SKM-1 treated with dmso at 0.1 percent for 144 hours (cell line): ENCODE results near the gene PRKACA.
"Not testable (repeated sequence)": the region's sequence is repeated elsewhere in the genome, so short reads cannot be mapped to it uniquely, and the experiment has no call there.

Source experiments
- DNase-seq: peaks from one replicate; lab custom pipeline; 2025; ENCODE audit not compliant: unreplicated experiment; lab: John Stamatoyannopoulos, UW

The PRKACA gene

GRCh38 chr19:14148751-14149410 is 31.3 kb upstream of the PRKACA start:
- no peak for DNase-seq

GRCh38 chr19:14147797-14148605 is 30.4 kb upstream of the PRKACA start:
- DNase-seq = no peak

GRCh38 chr19:14146789-14147216 is 29.2 kb upstream of the PRKACA start:
- no peak for DNase-seq

- DNase-seq = not testable (repeated sequence)
Measured at GRCh38 chr19:14146169-14146568, 28.6 kb upstream of the PRKACA start.

GRCh38 chr19:14145381-14145780 is 27.8 kb upstream of the PRKACA start:
- DNase-seq = no peak

GRCh38 chr19:14142262-14143190 is 25.0 kb upstream of the PRKACA start:
- no peak for DNase-seq

GRCh38 chr19:14141041-14141440 is 23.5 kb upstream of the PRKACA start:
- no peak for DNase-seq

GRCh38 chr19:14139944-14140343 is 22.4 kb upstream of the PRKACA start:
- DNase-seq = peak; percentile 92

GRCh38 chr19:14138576-14139265 is 21.2 kb upstream of the PRKACA start:
- no peak for DNase-seq

GRCh38 chr19:14136509-14137281 is 19.1 kb upstream of the PRKACA start, which contains the start of gene ASF1B:
Gene ASF1B, minus strand, starts transcription at chr19:14136589. Its CDS starts 133 bp downstream, at chr19:14136456.
- peak; percentile 100 for DNase-seq

- DNase-seq = no peak
Measured at GRCh38 chr19:14135985-14136508, 18.5 kb upstream of the PRKACA start.

- no peak for DNase-seq
Measured at GRCh38 chr19:14135355-14135754, 17.8 kb upstream of the PRKACA start.

- DNase-seq = peak; percentile 69
Measured at GRCh38 chr19:14127929-14128509, 10.5 kb upstream of the PRKACA start.

GRCh38 chr19:14127176-14127575 is 9.6 kb upstream of the PRKACA start:
- no peak for DNase-seq

GRCh38 chr19:14122924-14123323 is 5.4 kb upstream of the PRKACA start:
- no peak for DNase-seq

GRCh38 chr19:14120497-14120780 is 2.9 kb upstream of the PRKACA start:
- DNase-seq = no peak

- DNase-seq = no peak
Measured at GRCh38 chr19:14119644-14120496, 2.3 kb upstream of the PRKACA start.

- no peak for DNase-seq
Measured at GRCh38 chr19:14119146-14119545, 1.6 kb upstream of the PRKACA start.
